ENCODE results near the gene TMEM256.

DNA sequence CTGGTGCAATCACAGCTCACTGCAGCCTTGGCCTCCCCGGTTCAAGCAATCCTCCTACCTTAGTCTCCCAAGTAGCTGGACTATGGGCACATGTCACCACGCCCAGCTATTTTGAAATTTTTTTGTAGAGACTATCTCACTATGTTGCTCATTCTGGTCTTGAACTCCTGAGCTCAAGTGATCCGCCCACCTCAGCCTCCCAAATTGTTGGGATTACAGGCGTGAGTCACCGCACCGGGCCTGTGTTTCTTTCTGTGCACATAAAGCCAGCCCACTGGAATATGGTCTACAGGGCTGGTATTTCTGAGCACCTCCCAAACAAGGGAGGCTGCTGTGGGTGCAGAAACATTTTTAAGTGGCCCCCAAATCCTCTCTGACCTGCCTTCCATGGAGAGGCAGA, 40.6 kb downstream of the TMEM256 start:
- TF ChIP-seq, protein P1, sequence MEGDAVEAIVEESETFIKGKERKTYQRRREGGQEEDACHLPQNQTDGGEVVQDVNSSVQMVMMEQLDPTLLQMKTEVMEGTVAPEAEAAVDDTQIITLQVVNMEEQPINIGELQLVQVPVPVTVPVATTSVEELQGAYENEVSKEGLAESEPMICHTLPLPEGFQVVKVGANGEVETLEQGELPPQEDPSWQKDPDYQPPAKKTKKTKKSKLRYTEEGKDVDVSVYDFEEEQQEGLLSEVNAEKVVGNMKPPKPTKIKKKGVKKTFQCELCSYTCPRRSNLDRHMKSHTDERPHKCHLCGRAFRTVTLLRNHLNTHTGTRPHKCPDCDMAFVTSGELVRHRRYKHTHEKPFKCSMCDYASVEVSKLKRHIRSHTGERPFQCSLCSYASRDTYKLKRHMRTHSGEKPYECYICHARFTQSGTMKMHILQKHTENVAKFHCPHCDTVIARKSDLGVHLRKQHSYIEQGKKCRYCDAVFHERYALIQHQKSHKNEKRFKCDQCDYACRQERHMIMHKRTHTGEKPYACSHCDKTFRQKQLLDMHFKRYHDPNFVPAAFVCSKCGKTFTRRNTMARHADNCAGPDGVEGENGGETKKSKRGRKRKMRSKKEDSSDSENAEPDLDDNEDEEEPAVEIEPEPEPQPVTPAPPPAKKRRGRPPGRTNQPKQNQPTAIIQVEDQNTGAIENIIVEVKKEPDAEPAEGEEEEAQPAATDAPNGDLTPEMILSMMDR (IDR thresholded peaks at IDR 0.05): no peak
- TF ChIP-seq POLR2AphosphoS5 (IDR thresholded peaks at IDR 0.05): no peak
